PC-3 (cell line): ENCODE results near the gene LRP1B. TPM values are rescaled to one million over a fixed set of nuclear protein-coding genes. Genes with fewer than 3 reads are reported as not detected.
A peak's percentile ranks its signal among the peaks of the same experiment; 100 is the strongest.

Source experiments
- ATAC-seq: fragments of 200-7000 bp; cut with Tn5 transposase; 2 replicates; pipeline ENCODE4 v1.9.1; 2020; ENCODE audit warnings: mild to moderate bottlenecking, moderate library complexity
- BruUV-seq: library from RNA; stranded (reverse); fragments of 400-500 nt; replicated peaks from 2 replicates; lab custom pipeline; 2021; lab: Mats Ljungman, UMichigan
- CTCF ChIA-PET: fragments of 300-600 bp; sonication (Branson Sonifier 250); formaldehyde crosslinking; loops from one replicate; lab custom pipeline; 2022; ENCODE audit warnings: antibody characterized with exemption; lab: Charles Lee
- POLR2A ChIA-PET: fragments of 300-600 bp; sonication (Branson Sonifier 250); formaldehyde crosslinking; loops from one replicate; lab custom pipeline; 2022; ENCODE audit warnings: antibody characterized with exemption; ENCODE audit not compliant: unreplicated experiment; lab: Charles Lee
- DNase-seq: peaks from one replicate; pipeline ENCODE4 v3.0.0-alpha.2; 2015
- H2AFZ ChIP-seq: fragments of 300-600 bp; sonication (generic); 2 replicates; pipeline ENCODE4 v1.6.0; 2016; ENCODE audit warnings: antibody characterized with exemption, low read length
- H3F3A ChIP-seq: fragments of 300-600 bp; sonication (generic); one replicate; pipeline ENCODE4 v1.6.0; 2017; ENCODE audit warnings: antibody characterized with exemption, low read length, control low read depth, mild to moderate bottlenecking; ENCODE audit not compliant: unreplicated experiment
- H3K27ac ChIP-seq: fragments of 300-600 bp; sonication (generic); 2 replicates; pipeline ENCODE4 v1.5.1; 2016; ENCODE audit warnings: mild to moderate bottlenecking, low read length
- H3K27me3 ChIP-seq: fragments of 300-600 bp; sonication (generic); 2 replicates; pipeline ENCODE4 v1.6.1; 2016; ENCODE audit warnings: low read length, mixed read lengths
- H3K36me3 ChIP-seq: fragments of 300-600 bp; sonication (generic); 2 replicates; pipeline ENCODE4 v1.6.1; 2016; ENCODE audit warnings: low read depth, mixed run types, low read length, mixed read lengths
- H3K4me1 ChIP-seq: fragments of 300-600 bp; sonication (generic); 2 replicates; pipeline ENCODE4 v1.5.1; 2016; ENCODE audit warnings: low read length; ENCODE audit not compliant: insufficient read depth
- H3K4me2 ChIP-seq: fragments of 300-600 bp; sonication (generic); 2 replicates; pipeline ENCODE4 v1.6.0; 2016; ENCODE audit warnings: low read length
- H3K4me3 ChIP-seq: fragments of 300-600 bp; sonication (generic); 2 replicates; pipeline ENCODE4 v1.5.1; 2016; ENCODE audit warnings: mild to moderate bottlenecking, low read length, mixed read lengths
- H3K79me2 ChIP-seq: fragments of 300-600 bp; sonication (generic); 2 replicates; pipeline ENCODE4 v1.6.1; 2017; ENCODE audit warnings: low read length, mixed read lengths
- H3K9ac ChIP-seq: fragments of 300-600 bp; sonication (generic); 2 replicates; pipeline ENCODE4 v1.6.0; 2016; ENCODE audit warnings: mild to moderate bottlenecking, low read length
- H3K9me2 ChIP-seq: fragments of 300-600 bp; sonication (generic); replicated peaks from 2 replicates; pipeline ENCODE4 v1.6.1; 2016; ENCODE audit warnings: mixed run types, low read length, mixed read lengths
- H3K9me3 ChIP-seq: fragments of 300-600 bp; sonication (generic); 2 replicates; pipeline ENCODE4 v1.6.1; 2016; ENCODE audit warnings: low read length, mixed read lengths
- H4K20me1 ChIP-seq: fragments of 300-600 bp; sonication (generic); 2 replicates; pipeline ENCODE4 v1.6.1; 2016; ENCODE audit warnings: low read length, mixed read lengths
- CTCF ChIP-seq: fragments of 300-600 bp; sonication (generic); conservative IDR thresholded peaks from 2 replicates; pipeline ENCODE4 v1.5.1; 2017; ENCODE audit warnings: antibody characterized with exemption, low read depth, mild to moderate bottlenecking, low read length
- EZH2 ChIP-seq: fragments of 300-600 bp; sonication (generic); IDR thresholded peaks from one replicate; pipeline ENCODE4 v1.6.1; 2017; ENCODE audit warnings: antibody characterized with exemption, mild to moderate bottlenecking, low read length; ENCODE audit not compliant: unreplicated experiment
- EZH2phosphoT487 ChIP-seq: fragments of 300-600 bp; sonication (generic); IDR thresholded peaks from 2 replicates; pipeline ENCODE4 v1.6.1; 2018; ENCODE audit warnings: mild to moderate bottlenecking, antibody characterized with exemption, low read length, borderline replicate concordance
- intact Hi-C: fragments of 100-400 bp; cut with micrococcal nuclease; formaldehyde crosslinking; loops from 2 replicates; pipeline ENCODE4 v1.9.0; 2023
- total RNA-seq: library from RNA; depleted of rRNA; stranded (reverse); fragments of >200 nt; gene quantifications from 2 replicates; pipeline ENCODE4 v1.2.3, GENCODE V29; 2014

The LRP1B gene
- total RNA-seq, 1 experiment from 2014 or later: 0.04 TPM

GRCh38 chr2:141439524-141439923 is 691.3 kb downstream of the LRP1B start:
- no peaks in the 10 kb centered on the region for H3K4me1 ChIP-seq
- H3K27me3 ChIP-seq: no peaks in the 10 kb centered on the region
- intact Hi-C loops: no loop called here
- no peaks in the 10 kb centered on the region for H3K9me3 ChIP-seq
- no peak overlapping the region for H2AFZ ChIP-seq
- H3K9me2 ChIP-seq: no peaks in the 10 kb centered on the region
- CTCF ChIA-PET: no interaction called here
- BruUV-seq: no TSS peak
- H3K4me3 ChIP-seq: no peak overlapping the region
- H3K9ac ChIP-seq: no peak overlapping the region
- H3K79me2 ChIP-seq: no peaks in the 10 kb centered on the region
- peak; percentile 8 for DNase-seq
- no peaks in the 10 kb centered on the region for H3K36me3 ChIP-seq
- POLR2A ChIA-PET: no interaction called here
- no peak for TF ChIP-seq CTCF
- TF ChIP-seq EZH2: no peak
- no peak overlapping the region for H3K27ac ChIP-seq
- H4K20me1 ChIP-seq: no peaks in the 10 kb centered on the region
- no peak for ATAC-seq
- H3F3A ChIP-seq: no peaks in the 10 kb centered on the region
- no peak overlapping the region for H3K4me2 ChIP-seq

GRCh38 chr2:141438536-141438935 is 692.3 kb downstream of the LRP1B start:
- Histone ChIP-seq H3K36me3 (no peaks in the 10 kb centered on the region), H3F3A (no peaks in the 10 kb centered on the region), H3K9ac (no peak overlapping the region), H3K27ac (no peak overlapping the region), H3K4me2 (no peak overlapping the region), H3K27me3 (no peaks in the 10 kb centered on the region), H3K9me3 (no peaks in the 10 kb centered on the region), H3K79me2 (no peaks in the 10 kb centered on the region), H3K4me3 (no peak overlapping the region), H4K20me1 (no peaks in the 10 kb centered on the region), H3K4me1 (no peaks in the 10 kb centered on the region), H3K9me2 (no peaks in the 10 kb centered on the region), H2AFZ (no peak overlapping the region)
- DNase-seq: peak; percentile 7
- no peak for TF ChIP-seq EZH2
- no peak for TF ChIP-seq EZH2phosphoT487
- TF ChIP-seq CTCF: no peak
- intact Hi-C loops: no loop called here
- ChIA-PET CTCF (no interaction called here), POLR2A (no interaction called here)
- no TSS peak for BruUV-seq
- peak; percentile 35; the same call in 1 of the 2 replicates for ATAC-seq

GRCh38 chr2:141437521-141437920 is 693.3 kb downstream of the LRP1B start:
- no peak overlapping the region for H3K9ac ChIP-seq
- H3K9me3 ChIP-seq: no peaks in the 10 kb centered on the region
- intact Hi-C loops: no loop called here
- H3F3A ChIP-seq: no peaks in the 10 kb centered on the region
- H3K4me2 ChIP-seq: no peak overlapping the region
- no peaks in the 10 kb centered on the region for H3K4me1 ChIP-seq
- no peak for TF ChIP-seq CTCF
- no peak for TF ChIP-seq EZH2phosphoT487
- no peak for TF ChIP-seq EZH2
- no peaks in the 10 kb centered on the region for H3K36me3 ChIP-seq
- no TSS peak for BruUV-seq
- DNase-seq (no peak), ATAC-seq (no peak)
- H3K9me2 ChIP-seq: no peaks in the 10 kb centered on the region
- no peak overlapping the region for H3K27ac ChIP-seq
- POLR2A ChIA-PET: no interaction called here
- no peaks in the 10 kb centered on the region for H3K79me2 ChIP-seq
- no peak overlapping the region for H3K4me3 ChIP-seq
- H3K27me3 ChIP-seq: no peaks in the 10 kb centered on the region
- no peak overlapping the region for H2AFZ ChIP-seq
- CTCF ChIA-PET: no interaction called here
- H4K20me1 ChIP-seq: no peaks in the 10 kb centered on the region
